ENCODE measurements around the gene NSUN6. TPM values are rescaled to one million over a fixed set of nuclear protein-coding genes. Genes with fewer than 3 reads are reported as not detected.

Gene NSUN6
- total and polyA plus RNA-seq, 10 of the 15 experiments (the other 5 are each of a cell fraction or from before 2014, with no cell fraction given) = 10.2 to 25.0 (median 15.6) TPM

GRCh38 chr10:18665815-18666558 lies 14.6 kb upstream of the NSUN6 start (continued):
- no peak for TF ChIP-seq FOXK2 (IDR thresholded peaks at IDR 0.05)

DNA sequence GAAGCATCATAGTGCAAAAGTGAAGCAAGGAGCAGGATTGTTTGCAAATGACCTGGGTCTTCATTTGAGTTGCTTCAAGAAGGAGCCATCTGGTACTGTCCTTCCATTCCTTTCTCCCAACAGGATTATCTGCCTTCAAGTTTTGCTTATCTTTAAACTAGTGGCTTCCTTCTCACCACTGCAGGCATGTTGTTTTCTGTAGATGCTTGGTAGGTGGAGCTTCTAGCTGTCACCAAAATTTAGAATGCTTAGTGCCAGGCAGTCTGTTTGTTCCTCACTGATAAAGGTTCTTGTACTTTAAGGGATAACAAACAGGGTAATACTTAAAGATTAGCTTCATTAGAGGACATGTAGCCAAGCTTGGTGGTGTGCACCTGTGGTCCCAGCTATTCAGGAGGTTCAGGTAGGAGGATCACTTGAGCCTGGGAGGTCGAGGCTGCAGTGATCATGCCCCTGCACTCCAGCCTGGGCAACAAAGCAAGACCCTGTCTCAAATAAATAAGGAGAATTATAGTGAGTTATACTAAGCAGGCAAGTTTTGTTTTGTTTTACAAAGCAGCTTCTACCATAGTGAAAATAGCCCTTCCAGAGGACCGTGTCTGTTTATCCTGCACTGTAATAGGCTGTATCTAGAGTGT lies 13.6 kb upstream of the NSUN6 start:
- peak overlapping the region; percentile 28; the same call in 1 of the 2 replicates for H3K4me2 ChIP-seq (ENCODE audit: control insufficient read depth, insufficient read depth)
- no peaks in the 10 kb centered on the region; a peak in 1 of 4 replicates for H3K36me3 ChIP-seq (ENCODE audit: control insufficient read depth in 2 of 2, insufficient read depth in 2 of 2, low read length in 1 of 2)
- RAD21 ChIA-PET (ENCODE audit: unreplicated experiment) = no interaction called here
- peaks cover 72% of the 10 kb centered on the region for H3K79me2 ChIP-seq (ENCODE audit: control insufficient read depth, insufficient read depth, low read length)
- TF ChIP-seq SREBF1 (IDR thresholded peaks at IDR 0.05; ENCODE audit: low read length) = no peak
- TF ChIP-seq GATAD2B (conservative IDR thresholded peaks at IDR 0.05; ENCODE audit: low read depth) = no peak
- no peak for TF ChIP-seq EED (IDR thresholded peaks at IDR 0.05; ENCODE audit: low read depth)
- TF ChIP-seq IKZF1 (conservative IDR thresholded peaks at IDR 0.05) = no peak
- TF ChIP-seq HDGF (IDR thresholded peaks at IDR 0.05) = no peak
- no peak for TF ChIP-seq SP1 (IDR thresholded peaks at IDR 0.05; ENCODE audit: low read depth, low read length)
- TF ChIP-seq JUNB (IDR thresholded peaks at IDR 0.05) = no peak
- TF ChIP-seq, protein P1, sequence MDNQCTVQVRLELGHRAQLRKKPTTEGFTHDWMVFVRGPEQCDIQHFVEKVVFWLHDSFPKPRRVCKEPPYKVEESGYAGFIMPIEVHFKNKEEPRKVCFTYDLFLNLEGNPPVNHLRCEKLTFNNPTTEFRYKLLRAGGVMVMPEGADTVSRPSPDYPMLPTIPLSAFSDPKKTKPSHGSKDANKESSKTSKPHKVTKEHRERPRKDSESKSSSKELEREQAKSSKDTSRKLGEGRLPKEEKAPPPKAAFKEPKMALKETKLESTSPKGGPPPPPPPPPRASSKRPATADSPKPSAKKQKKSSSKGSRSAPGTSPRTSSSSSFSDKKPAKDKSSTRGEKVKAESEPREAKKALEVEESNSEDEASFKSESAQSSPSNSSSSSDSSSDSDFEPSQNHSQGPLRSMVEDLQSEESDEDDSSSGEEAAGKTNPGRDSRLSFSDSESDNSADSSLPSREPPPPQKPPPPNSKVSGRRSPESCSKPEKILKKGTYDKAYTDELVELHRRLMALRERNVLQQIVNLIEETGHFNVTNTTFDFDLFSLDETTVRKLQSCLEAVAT (IDR thresholded peaks at IDR 0.05) = no peak
- TF ChIP-seq, protein P2, sequence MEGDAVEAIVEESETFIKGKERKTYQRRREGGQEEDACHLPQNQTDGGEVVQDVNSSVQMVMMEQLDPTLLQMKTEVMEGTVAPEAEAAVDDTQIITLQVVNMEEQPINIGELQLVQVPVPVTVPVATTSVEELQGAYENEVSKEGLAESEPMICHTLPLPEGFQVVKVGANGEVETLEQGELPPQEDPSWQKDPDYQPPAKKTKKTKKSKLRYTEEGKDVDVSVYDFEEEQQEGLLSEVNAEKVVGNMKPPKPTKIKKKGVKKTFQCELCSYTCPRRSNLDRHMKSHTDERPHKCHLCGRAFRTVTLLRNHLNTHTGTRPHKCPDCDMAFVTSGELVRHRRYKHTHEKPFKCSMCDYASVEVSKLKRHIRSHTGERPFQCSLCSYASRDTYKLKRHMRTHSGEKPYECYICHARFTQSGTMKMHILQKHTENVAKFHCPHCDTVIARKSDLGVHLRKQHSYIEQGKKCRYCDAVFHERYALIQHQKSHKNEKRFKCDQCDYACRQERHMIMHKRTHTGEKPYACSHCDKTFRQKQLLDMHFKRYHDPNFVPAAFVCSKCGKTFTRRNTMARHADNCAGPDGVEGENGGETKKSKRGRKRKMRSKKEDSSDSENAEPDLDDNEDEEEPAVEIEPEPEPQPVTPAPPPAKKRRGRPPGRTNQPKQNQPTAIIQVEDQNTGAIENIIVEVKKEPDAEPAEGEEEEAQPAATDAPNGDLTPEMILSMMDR (IDR thresholded peaks at IDR 0.05 in 2 of 3, conservative IDR thresholded peaks at IDR 0.05 in 1 of 3; ENCODE audit: control insufficient read depth in 2 of 3, extremely low read depth in 1 of 3, insufficient read depth in 1 of 3, low read depth in 3 of 3, low read length in 3 of 3) = no peak
- no peak for TF ChIP-seq CHD4 (IDR thresholded peaks at IDR 0.05)
- no peaks in the 10 kb centered on the region for H3K9me3 ChIP-seq (replicated peaks; ENCODE audit: control insufficient read depth, insufficient read depth, low read length)
- BruUV-seq (replicated peaks) = no TSS peak
- no peaks in the 10 kb centered on the region for H3K27me3 ChIP-seq (replicated peaks in 1 of 2; ENCODE audit: control insufficient read depth in 2 of 2, insufficient read depth in 2 of 2, low read length in 1 of 2)
- CTCF ChIA-PET = interaction anchor here (1.8 kb wide), 1 partner anchor 14 kb away, joined by 5 read pairs; no protein-coding TSS in a partner anchor
- H3K9ac ChIP-seq (ENCODE audit: control insufficient read depth, insufficient read depth, low read length) = no peak overlapping the region
- DNase-seq (ENCODE audit: low read depth, low spot score) (no peak), ATAC-seq (peak; percentile 11), FAIRE-seq (no peak)
- intact Hi-C loops (cut with micrococcal nuclease; ENCODE audit: unreplicated experiment) = no loop called here
- no peaks in the 10 kb centered on the region; the same call in 1 of the 2 replicates for H3K4me1 ChIP-seq (ENCODE audit: control insufficient read depth, insufficient read depth, low read length)
- POLR2A ChIA-PET = no interaction called here
- SMC1A ChIA-PET (ENCODE audit: uncharacterized antibody, unreplicated experiment) = interaction anchor here (0.6 to 2.9 kb wide), 6 partner anchors 11 to 99 kb away, joined by 3 to 14 read pairs (median 4); no protein-coding TSS in a partner anchor
- no peak overlapping the region for H3K27ac ChIP-seq (ENCODE audit: control insufficient read depth, insufficient read depth)
- H4K20me1 ChIP-seq (ENCODE audit: control insufficient read depth, insufficient read depth) = peaks cover 4% of the 10 kb centered on the region
- H2AFZ ChIP-seq (ENCODE audit: control insufficient read depth, low read depth, low read length) = no peak overlapping the region
- in situ Hi-C loops (cut with MboI) = loop anchor here (25.0 kb wide), 2 partner anchors 1453 to 1853 kb away; partner anchors contain the start of genes RSU1 and TRDMT1
- WGBS (ENCODE audit: insufficient coverage, insufficient replicate concordance, low lambda C conversion rate, missing lambda C conversion rate) = 74% methylated on average over 2 of the region's 2 CpGs
- H3K4me3 ChIP-seq = 0 out of 2 replicates have a peak overlapping the region, but pooled peaks have one; percentile 35

Measured in GM12878 (cell line).